ENCODE results near the gene ITGB5.
"Not testable (repeated sequence)": the region's sequence is repeated elsewhere in the genome, so short reads cannot be mapped to it uniquely, and the experiment has no call there.

The ITGB5 gene

GRCh38 chr3:124834723-124835718 is 52.1 kb downstream of the ITGB5 start:
- no peak for DNase-seq (ENCODE audit: low spot score)

- DNase-seq (ENCODE audit: low spot score) = no peak
These were observed 53.3 kb downstream of the ITGB5 start for GRCh38 chr3:124833710-124834332.

GRCh38 chr3:124832782-124833709 is 54.1 kb downstream of the ITGB5 start:
- DNase-seq (ENCODE audit: low spot score) = peak; percentile 74

GRCh38 chr3:124831628-124832199 is 55.5 kb downstream of the ITGB5 start:
- DNase-seq (ENCODE audit: low spot score) = no peak

GRCh38 chr3:124829819-124830554 is 57.2 kb downstream of the ITGB5 start:
- peak; percentile 51 for DNase-seq (ENCODE audit: low spot score)

GRCh38 chr3:124829178-124829818 is 57.9 kb downstream of the ITGB5 start:
- peak; percentile 55 for DNase-seq (ENCODE audit: low spot score)

GRCh38 chr3:124827476-124828206 is 59.5 kb downstream of the ITGB5 start:
- DNase-seq (ENCODE audit: low spot score) = not testable (repeated sequence)

- peak; percentile 75 for DNase-seq (ENCODE audit: low spot score)
These were observed 60.5 kb downstream of the ITGB5 start for GRCh38 chr3:124826703-124827102.

- DNase-seq (ENCODE audit: low spot score) = no peak
These were observed 62.8 kb downstream of the ITGB5 start for GRCh38 chr3:124824286-124824915.

GRCh38 chr3:124823648-124824047 is 63.5 kb downstream of the ITGB5 start:
- DNase-seq (ENCODE audit: low spot score) = no peak

GRCh38 chr3:124823206-124823605 is 64.0 kb downstream of the ITGB5 start:
- no peak for DNase-seq (ENCODE audit: low spot score)

- DNase-seq (ENCODE audit: low spot score) = no peak
These were observed 65.8 kb downstream of the ITGB5 start for GRCh38 chr3:124821356-124821755.

GRCh38 chr3:124818398-124819091 is 68.6 kb downstream of the ITGB5 start:
- DNase-seq (ENCODE audit: low spot score) = peak; percentile 35

- no peak for DNase-seq (ENCODE audit: low spot score)
These were observed 70.1 kb downstream of the ITGB5 start for GRCh38 chr3:124817079-124817478.

GRCh38 chr3:124816206-124816605 is 71.0 kb downstream of the ITGB5 start:
- DNase-seq (ENCODE audit: low spot score) = no peak

GRCh38 chr3:124815781-124816180 is 71.4 kb downstream of the ITGB5 start:
- DNase-seq (ENCODE audit: low spot score) = no peak

- no peak for DNase-seq (ENCODE audit: low spot score)
These were observed 72.3 kb downstream of the ITGB5 start for GRCh38 chr3:124814620-124815421.

- no peak for DNase-seq (ENCODE audit: low spot score)
These were observed 73.6 kb downstream of the ITGB5 start for GRCh38 chr3:124813541-124813940.
